GM23248 (cell line): Measurements from ENCODE around the gene NBEA. TPM values are rescaled to one million over a fixed set of nuclear protein-coding genes. Genes with fewer than 3 reads are reported as not detected.

Source experiments
- DNase-seq: peaks from one replicate; pipeline ENCODE4 v3.0.0-alpha.2; 2015
- H2AFZ ChIP-seq: fragments of 200-600 bp; sonication (generic); 2 replicates; pipeline ENCODE4 v1.6.1; 2016; ENCODE audit warnings: antibody characterized with exemption
- H3F3A ChIP-seq: fragments of 200-600 bp; sonication (generic); 2 replicates; pipeline ENCODE4 v1.6.1; 2016; ENCODE audit warnings: mild to moderate bottlenecking, antibody characterized with exemption, mixed run types; ENCODE audit not compliant: insufficient read depth
- H3K27ac ChIP-seq: fragments of 200-600 bp; sonication (generic); 2 replicates; pipeline ENCODE4 v1.5.1; 2016; ENCODE audit warnings: mild to moderate bottlenecking
- H3K27me3 ChIP-seq: fragments of 200-600 bp; sonication (generic); replicated peaks from 2 replicates; pipeline ENCODE4 v1.6.1; 2016; ENCODE audit warnings: mild to moderate bottlenecking; ENCODE audit not compliant: insufficient read depth
- H3K36me3 ChIP-seq: fragments of 200-600 bp; sonication (generic); 2 replicates; pipeline ENCODE4 v1.6.1; 2016; ENCODE audit warnings: low read depth, mild to moderate bottlenecking
- H3K4me1 ChIP-seq: fragments of 200-600 bp; sonication (generic); 2 replicates; pipeline ENCODE4 v1.6.1; 2016; ENCODE audit warnings: mild to moderate bottlenecking; ENCODE audit not compliant: insufficient read depth
- H3K4me2 ChIP-seq: fragments of 200-600 bp; sonication (generic); one replicate; pipeline ENCODE4 v1.6.1; 2016; ENCODE audit warnings: mild to moderate bottlenecking; ENCODE audit not compliant: unreplicated experiment
- H3K4me3 ChIP-seq: fragments of 200-600 bp; sonication (generic); 2 replicates; pipeline ENCODE4 v1.5.1; 2016; ENCODE audit warnings: mild to moderate bottlenecking
- H3K79me2 ChIP-seq: fragments of 200-600 bp; sonication (generic); 2 replicates; pipeline ENCODE4 v1.6.1; 2016; ENCODE audit warnings: mild to moderate bottlenecking; ENCODE audit not compliant: insufficient read depth
- H3K9ac ChIP-seq: fragments of 200-600 bp; sonication (generic); 2 replicates; pipeline ENCODE4 v1.6.1; 2016; ENCODE audit warnings: mild to moderate bottlenecking
- H3K9me2 ChIP-seq: fragments of 200-600 bp; sonication (generic); 2 replicates; pipeline ENCODE4 v1.6.1; 2016; ENCODE audit warnings: mixed run types, mild to moderate bottlenecking, moderate library complexity; ENCODE audit not compliant: insufficient read depth
- H3K9me3 ChIP-seq: fragments of 200-600 bp; sonication (generic); one replicate; pipeline ENCODE4 v1.6.1; 2017; ENCODE audit warnings: low read depth
- H4K20me1 ChIP-seq: fragments of 200-600 bp; sonication (generic); 2 replicates; pipeline ENCODE4 v1.6.0; 2016; ENCODE audit not compliant: insufficient read depth
- EZH2 ChIP-seq: fragments of 200-600 bp; sonication (generic); IDR thresholded peaks from 2 replicates; pipeline ENCODE4 v1.6.1; 2018; ENCODE audit warnings: antibody characterized with exemption, mild to moderate bottlenecking; ENCODE audit not compliant: insufficient read depth, poor library complexity, severe bottlenecking
- EZH2phosphoT487 ChIP-seq: fragments of 200-600 bp; sonication (generic); IDR thresholded peaks from 2 replicates; pipeline ENCODE4 v1.6.1; 2018; ENCODE audit warnings: antibody characterized with exemption, moderate library complexity, mild to moderate bottlenecking, low read depth; ENCODE audit not compliant: insufficient read depth
- WGBS, 2 experiments: methylation state at CpG; one replicate each; pipeline ENCODE4 v1.1.6; 2015 to 2017; ENCODE audit warnings: low lambda C conversion rate in 2 of 2, low coverage in 1 of 2; ENCODE audit errors: missing lambda C conversion rate in 2 of 2; 5-methylcytosine and 5-hydroxymethylcytosine counted together
- in situ Hi-C: fragments of 300-500 bp; cut with MboI; formaldehyde crosslinking; loops from 2 replicates; pipeline ENCODE4 v1.15.0; 2020
- polyA plus RNA-seq: library from polyadenylated mRNA; unstranded; fragments of >200 nt; fragmentation: Nextera tagmentation; extraction: Ambion mirVana; gene quantifications from 2 replicates; pipeline ENCODE4 v1.2.1, GENCODE V29; 2016
- total RNA-seq: library from RNA; depleted of rRNA; stranded (reverse); fragments of >200 nt; shearing (Covaris generic); gene quantifications from 2 replicates; pipeline ENCODE4 v1.2.3, GENCODE V29; 2014

The NBEA gene
- total and polyA plus RNA-seq, 2 experiments from 2014 or later = 1.9 to 3.7 TPM

DNA sequence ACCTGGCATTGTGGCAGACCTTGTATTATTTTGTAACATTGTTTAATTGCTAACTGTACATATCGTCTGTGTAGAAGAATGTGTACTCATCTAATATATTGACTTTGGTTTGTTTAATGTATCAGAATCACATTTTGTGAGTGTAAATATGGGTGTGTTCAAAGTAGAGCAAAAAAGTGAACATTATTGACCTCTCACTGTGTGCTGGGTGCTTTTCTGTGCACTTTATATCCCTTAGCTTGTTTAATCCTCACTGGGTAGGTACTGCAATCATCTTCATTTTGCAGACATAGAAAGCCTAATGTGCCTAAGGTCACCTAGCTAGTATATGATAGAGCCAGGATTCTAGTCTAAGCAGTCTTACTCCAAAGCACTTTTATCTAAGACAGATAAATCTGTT is 289.4 kb downstream of the NBEA start:
- no peak overlapping the region for H3K4me2 ChIP-seq
- WGBS, 2 experiments = 93% methylated on average over 1 of the region's 1 CpG

DNA sequence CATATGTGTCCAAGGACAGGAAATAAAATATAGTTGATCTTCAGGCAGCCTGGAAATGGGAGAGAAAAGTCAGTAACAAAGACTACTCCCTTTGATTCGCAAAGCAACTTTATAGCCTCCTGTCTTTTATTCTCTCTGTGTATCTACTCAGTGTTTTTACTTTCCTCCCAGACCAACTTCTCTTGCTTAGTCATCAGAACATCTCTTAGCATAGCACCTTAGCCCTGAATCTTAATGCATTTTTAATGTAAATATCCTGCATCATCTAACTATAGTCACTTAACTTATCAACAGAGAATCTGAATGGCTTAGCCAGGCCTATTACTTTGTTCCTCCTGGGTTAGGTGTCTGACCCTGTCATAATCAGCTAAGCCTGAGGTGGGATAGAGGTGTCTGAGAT is 296.2 kb downstream of the NBEA start:
- in situ Hi-C loops = no loop called here
- no peak overlapping the region for H3K9ac ChIP-seq
- no peak overlapping the region for H3K4me3 ChIP-seq

More for the DNA sequence above, 289.4 kb downstream of the NBEA start:
- H3K9me2 ChIP-seq = no peaks in the 10 kb centered on the region
- no peak overlapping the region for H2AFZ ChIP-seq
- no peaks in the 10 kb centered on the region for H3K79me2 ChIP-seq
- H3K4me3 ChIP-seq = no peak overlapping the region
- H3K4me1 ChIP-seq = no peaks in the 10 kb centered on the region
- TF ChIP-seq EZH2 = no peak
- TF ChIP-seq EZH2phosphoT487 = no peak
- no peaks in the 10 kb centered on the region for H3K27me3 ChIP-seq
- H3K9me3 ChIP-seq = no peaks in the 10 kb centered on the region
- H3K27ac ChIP-seq = no peak overlapping the region
- in situ Hi-C loops = no loop called here
- DNase-seq = no peak
- no peaks in the 10 kb centered on the region for H3K36me3 ChIP-seq
- no peaks in the 10 kb centered on the region for H4K20me1 ChIP-seq
- no peaks in the 10 kb centered on the region for H3F3A ChIP-seq
- H3K9ac ChIP-seq = no peak overlapping the region

DNA sequence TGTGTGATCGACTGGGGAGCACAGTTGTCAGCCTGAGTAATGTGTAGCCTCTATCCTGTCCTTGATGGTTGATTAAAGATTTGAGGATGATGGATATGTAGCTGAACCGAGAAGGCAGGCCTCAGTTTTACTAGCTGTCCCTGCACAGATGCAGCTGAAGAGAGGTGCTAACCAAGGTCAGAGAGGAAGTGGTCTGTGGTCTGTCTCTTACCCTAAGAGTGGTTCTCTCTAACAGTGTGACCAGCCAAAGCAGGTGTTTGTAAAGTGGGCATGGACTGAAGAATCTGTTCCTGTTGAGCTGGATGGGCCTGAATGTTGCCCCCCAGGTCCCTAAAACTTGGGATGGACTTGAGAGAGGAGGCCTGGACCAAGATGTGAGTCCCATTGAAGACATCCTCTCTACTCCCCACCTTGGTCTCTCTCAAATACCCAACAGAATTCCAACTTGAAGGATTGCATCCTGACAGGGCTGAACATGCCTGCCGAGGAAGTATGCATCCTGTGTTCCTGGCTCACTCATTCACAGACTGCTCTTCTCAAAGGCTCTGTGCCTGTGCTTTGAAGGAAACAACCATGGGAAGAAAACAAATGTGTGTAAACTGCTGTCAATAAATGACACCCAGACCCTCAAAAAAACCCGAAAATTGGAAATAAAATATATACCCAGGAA is 310.6 kb downstream of the NBEA start:
- DNase-seq = no peak
- in situ Hi-C loops = no loop called here
- 72 to 74% methylated on average over 4 of the region's 4 CpGs for WGBS, 2 experiments

More for the DNA sequence above, 296.2 kb downstream of the NBEA start:
- no peaks in the 10 kb centered on the region for H3K27me3 ChIP-seq
- no peak for DNase-seq
- H3K4me2 ChIP-seq = no peak overlapping the region
- H3K79me2 ChIP-seq = no peaks in the 10 kb centered on the region
- H3K27ac ChIP-seq = no peak overlapping the region
- no peaks in the 10 kb centered on the region for H3K9me3 ChIP-seq
- WGBS, 2 experiments = 91 to 92% methylated on average over 1 of the region's 1 CpG
- no peak for TF ChIP-seq EZH2phosphoT487
- no peak for TF ChIP-seq EZH2
- no peaks in the 10 kb centered on the region for H3K4me1 ChIP-seq
- no peak overlapping the region for H2AFZ ChIP-seq
- H4K20me1 ChIP-seq = no peaks in the 10 kb centered on the region
- no peaks in the 10 kb centered on the region for H3K36me3 ChIP-seq
- H3F3A ChIP-seq = no peaks in the 10 kb centered on the region
- no peaks in the 10 kb centered on the region for H3K9me2 ChIP-seq

DNA sequence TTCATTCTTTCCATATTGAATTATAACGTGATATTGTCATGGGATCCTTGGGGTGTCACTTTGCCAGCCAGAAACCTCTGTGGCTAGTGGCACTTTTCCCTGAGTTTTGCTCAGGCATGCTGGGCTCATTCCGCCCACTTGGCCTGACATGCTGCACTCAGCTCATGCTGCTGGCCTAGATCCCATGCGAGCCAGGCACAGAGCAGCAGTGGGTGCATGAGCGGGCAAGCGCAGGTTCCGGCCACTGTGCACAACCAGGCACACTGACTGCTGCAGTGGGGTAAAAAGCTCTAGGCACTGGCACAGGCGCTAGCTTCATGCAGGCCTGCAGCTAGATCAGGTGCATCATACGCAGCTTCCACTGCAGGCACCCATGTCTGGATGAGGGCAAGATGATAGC is 313.2 kb downstream of the NBEA start:
- TF ChIP-seq EZH2 = no peak
- no peak for TF ChIP-seq EZH2phosphoT487
- no peaks in the 10 kb centered on the region for H3K4me1 ChIP-seq
- H3K27me3 ChIP-seq = no peaks in the 10 kb centered on the region
- no peak overlapping the region for H3K4me3 ChIP-seq
- in situ Hi-C loops = no loop called here
- H3K9ac ChIP-seq = no peak overlapping the region
- H4K20me1 ChIP-seq = no peaks in the 10 kb centered on the region
- no peaks in the 10 kb centered on the region for H3K9me2 ChIP-seq
- no peaks in the 10 kb centered on the region for H3K36me3 ChIP-seq
- H3K79me2 ChIP-seq = no peaks in the 10 kb centered on the region
- H3K9me3 ChIP-seq = no peaks in the 10 kb centered on the region
- H3K4me2 ChIP-seq = no peak overlapping the region
- no peak for DNase-seq
- H3F3A ChIP-seq = no peaks in the 10 kb centered on the region
- 81 to 94% methylated on average over 8 of the region's 8 CpGs for WGBS, 2 experiments
- no peak overlapping the region for H3K27ac ChIP-seq
- H2AFZ ChIP-seq = no peak overlapping the region

More for the DNA sequence above, 310.6 kb downstream of the NBEA start:
- no peak overlapping the region for H3K4me2 ChIP-seq
- no peak overlapping the region for H2AFZ ChIP-seq
- H3K4me1 ChIP-seq = no peaks in the 10 kb centered on the region
- no peaks in the 10 kb centered on the region for H3K9me2 ChIP-seq
- TF ChIP-seq EZH2 (no peak), EZH2phosphoT487 (no peak)
- H3K9ac ChIP-seq = no peak overlapping the region
- no peaks in the 10 kb centered on the region for H3K79me2 ChIP-seq
- no peaks in the 10 kb centered on the region for H4K20me1 ChIP-seq
- H3K27ac ChIP-seq = no peak overlapping the region
- H3K36me3 ChIP-seq = no peaks in the 10 kb centered on the region
- H3K4me3 ChIP-seq = no peak overlapping the region
- no peaks in the 10 kb centered on the region for H3F3A ChIP-seq
- no peaks in the 10 kb centered on the region for H3K27me3 ChIP-seq
- no peaks in the 10 kb centered on the region for H3K9me3 ChIP-seq
